HG02623 (cell line): ENCODE data around the gene NARS2.

ENCODE experiments used
- ATAC-seq: cut with Tn5 transposase; IDR thresholded peaks from one replicate; pipeline ENCODE4 v1.9.1; 2021; ENCODE audit warnings: moderate library complexity; ENCODE audit not compliant: unreplicated experiment

Gene NARS2

GRCh38 chr11:78446210-78446609 lies 128.5 kb downstream of the NARS2 start:
- ATAC-seq = no peak

GRCh38 chr11:78444726-78445125 lies 129.9 kb downstream of the NARS2 start:
- no peak for ATAC-seq

- ATAC-seq = no peak
Measured at GRCh38 chr11:78441956-78442355, 132.7 kb downstream of the NARS2 start.

GRCh38 chr11:78438298-78438975 lies 136.2 kb downstream of the NARS2 start:
- peak; percentile 82 for ATAC-seq

GRCh38 chr11:78432956-78433355 lies 141.7 kb downstream of the NARS2 start:
- ATAC-seq = no peak

- ATAC-seq = no peak
Measured at GRCh38 chr11:78432058-78432515, 142.6 kb downstream of the NARS2 start.

GRCh38 chr11:78429660-78430059 lies 145.0 kb downstream of the NARS2 start:
- no peak for ATAC-seq

GRCh38 chr11:78429209-78429608 lies 145.5 kb downstream of the NARS2 start:
- ATAC-seq = no peak

- no peak for ATAC-seq
Measured at GRCh38 chr11:78428773-78429172, 145.9 kb downstream of the NARS2 start.

GRCh38 chr11:78428266-78428636 lies 146.4 kb downstream of the NARS2 start:
- ATAC-seq = no peak

GRCh38 chr11:78427615-78428265 lies 146.9 kb downstream of the NARS2 start:
- peak; percentile 38 for ATAC-seq

- no peak for ATAC-seq
Measured at GRCh38 chr11:78426845-78427244, 147.8 kb downstream of the NARS2 start.

GRCh38 chr11:78425399-78426070 lies 149.1 kb downstream of the NARS2 start:
- no peak for ATAC-seq

- peak; percentile 39 for ATAC-seq
Measured at GRCh38 chr11:78424334-78425270, 150.1 kb downstream of the NARS2 start.

GRCh38 chr11:78423241-78423640 lies 151.4 kb downstream of the NARS2 start:
- ATAC-seq = no peak

GRCh38 chr11:78420796-78421209 lies 153.9 kb downstream of the NARS2 start:
- no peak for ATAC-seq

GRCh38 chr11:78420255-78420764 lies 154.4 kb downstream of the NARS2 start:
- no peak for ATAC-seq

- ATAC-seq = no peak
Measured at GRCh38 chr11:78419327-78419726, 155.3 kb downstream of the NARS2 start.

- ATAC-seq = no peak
Measured at GRCh38 chr11:78418584-78419211, 156.0 kb downstream of the NARS2 start.

GRCh38 chr11:78417888-78418583 lies 156.6 kb downstream of the NARS2 start:
- ATAC-seq = no peak
